ENCODE results near the gene GPR37L1. TPM values are rescaled to one million over a fixed set of nuclear protein-coding genes. Genes with fewer than 3 reads are reported as not detected.

Gene GPR37L1
- total RNA-seq (2012; rRNA removed): not detected in 2 replicates

GRCh38 chr1:202122639-202123335 is at the start of gene GPR37L1:
Gene GPR37L1, plus strand, starts transcription at chr1:202122917. Its CDS starts 47 bp downstream, at chr1:202122964.
- no peaks in the 10 kb centered on the region for H3K4me1 ChIP-seq (ENCODE audit: control insufficient read depth, insufficient read depth, low read length)
- H3K4me2 ChIP-seq (ENCODE audit: low read length): no peak within 1 kb of the TSS
- no peak within 1 kb of the TSS for H3K4me3 ChIP-seq (ENCODE audit: low read length)
- peaks cover 26% of the 10 kb centered on the region for H3K27me3 ChIP-seq (ENCODE audit: control insufficient read depth, insufficient read depth, low read length)
- no peaks in the 10 kb centered on the region for H3K9me3 ChIP-seq (replicated peaks; ENCODE audit: low read length)
- no peaks in the 10 kb centered on the region for H3K36me3 ChIP-seq (ENCODE audit: insufficient read depth, low read length)
- no peak within 1 kb of the TSS for H3K9ac ChIP-seq (ENCODE audit: low read depth, low read length)

- Histone ChIP-seq H3K4me2 (ENCODE audit: low read length) (no peak overlapping the region), H3K36me3 (ENCODE audit: insufficient read depth, low read length) (no peaks in the 10 kb centered on the region), H3K4me3 (ENCODE audit: low read length) (no peak overlapping the region), H3K27me3 (ENCODE audit: control insufficient read depth, insufficient read depth, low read length) (peaks cover 4% of the 10 kb centered on the region), H3K9me3 (replicated peaks; ENCODE audit: low read length) (no peaks in the 10 kb centered on the region), H3K4me1 (ENCODE audit: control insufficient read depth, insufficient read depth, low read length) (peaks cover 16% of the 10 kb centered on the region), H3K9ac (ENCODE audit: low read depth, low read length) (no peak overlapping the region)
Measured at GRCh38 chr1:202073206-202073605, 49.5 kb upstream of the GPR37L1 start.

- H3K36me3 ChIP-seq (ENCODE audit: insufficient read depth, low read length): no peaks in the 10 kb centered on the region
- no peak overlapping the region for H3K9ac ChIP-seq (ENCODE audit: low read depth, low read length)
- no peaks in the 10 kb centered on the region for H3K27me3 ChIP-seq (ENCODE audit: control insufficient read depth, insufficient read depth, low read length)
- H3K4me1 ChIP-seq (ENCODE audit: control insufficient read depth, insufficient read depth, low read length): peaks cover 16% of the 10 kb centered on the region
- no peak overlapping the region for H3K4me2 ChIP-seq (ENCODE audit: low read length)
- H3K9me3 ChIP-seq (replicated peaks; ENCODE audit: low read length): no peaks in the 10 kb centered on the region
- H3K4me3 ChIP-seq (ENCODE audit: low read length): no peak overlapping the region
Measured at GRCh38 chr1:202074985-202075384, 47.7 kb upstream of the GPR37L1 start.

- Histone ChIP-seq H3K36me3 (ENCODE audit: insufficient read depth, low read length) (no peaks in the 10 kb centered on the region), H3K9me3 (replicated peaks; ENCODE audit: low read length) (no peaks in the 10 kb centered on the region), H3K4me1 (ENCODE audit: control insufficient read depth, insufficient read depth, low read length) (peaks cover 16% of the 10 kb centered on the region), H3K4me3 (ENCODE audit: low read length) (no peak overlapping the region), H3K4me2 (ENCODE audit: low read length) (no peak overlapping the region), H3K9ac (ENCODE audit: low read depth, low read length) (no peak overlapping the region), H3K27me3 (ENCODE audit: control insufficient read depth, insufficient read depth, low read length) (no peaks in the 10 kb centered on the region)
Measured at GRCh38 chr1:202075389-202075788, 47.3 kb upstream of the GPR37L1 start.

GRCh38 chr1:202076050-202076511 is 46.6 kb upstream of the GPR37L1 start:
- no peak overlapping the region for H3K4me3 ChIP-seq (ENCODE audit: low read length)
- no peaks in the 10 kb centered on the region for H3K9me3 ChIP-seq (replicated peaks; ENCODE audit: low read length)
- no peak overlapping the region for H3K9ac ChIP-seq (ENCODE audit: low read depth, low read length)
- H3K4me1 ChIP-seq (ENCODE audit: control insufficient read depth, insufficient read depth, low read length): peaks cover 16% of the 10 kb centered on the region
- H3K4me2 ChIP-seq (ENCODE audit: low read length): no peak overlapping the region
- no peaks in the 10 kb centered on the region for H3K27me3 ChIP-seq (ENCODE audit: control insufficient read depth, insufficient read depth, low read length)
- H3K36me3 ChIP-seq (ENCODE audit: insufficient read depth, low read length): no peaks in the 10 kb centered on the region

- no peaks in the 10 kb centered on the region for H3K9me3 ChIP-seq (replicated peaks; ENCODE audit: low read length)
- H3K4me1 ChIP-seq (ENCODE audit: control insufficient read depth, insufficient read depth, low read length): peaks cover 16% of the 10 kb centered on the region
- no peak overlapping the region for H3K4me3 ChIP-seq (ENCODE audit: low read length)
- no peak overlapping the region for H3K4me2 ChIP-seq (ENCODE audit: low read length)
- H3K27me3 ChIP-seq (ENCODE audit: control insufficient read depth, insufficient read depth, low read length): no peaks in the 10 kb centered on the region
- H3K9ac ChIP-seq (ENCODE audit: low read depth, low read length): no peak overlapping the region
- H3K36me3 ChIP-seq (ENCODE audit: insufficient read depth, low read length): no peaks in the 10 kb centered on the region
Measured at GRCh38 chr1:202078241-202078640, 44.5 kb upstream of the GPR37L1 start.

- Histone ChIP-seq H3K36me3 (ENCODE audit: insufficient read depth, low read length) (no peaks in the 10 kb centered on the region), H3K9me3 (replicated peaks; ENCODE audit: low read length) (no peaks in the 10 kb centered on the region), H3K27me3 (ENCODE audit: control insufficient read depth, insufficient read depth, low read length) (peaks cover 16% of the 10 kb centered on the region), H3K4me1 (ENCODE audit: control insufficient read depth, insufficient read depth, low read length) (peaks cover 7% of the 10 kb centered on the region), H3K4me3 (ENCODE audit: low read length) (no peak overlapping the region), H3K4me2 (ENCODE audit: low read length) (no peak overlapping the region), H3K9ac (ENCODE audit: low read depth, low read length) (no peak overlapping the region)
Measured at GRCh38 chr1:202081992-202082391, 40.7 kb upstream of the GPR37L1 start.

GRCh38 chr1:202084791-202085681 is 37.7 kb upstream of the GPR37L1 start:
- no peaks in the 10 kb centered on the region for H3K9me3 ChIP-seq (replicated peaks; ENCODE audit: low read length)
- no peak overlapping the region for H3K4me2 ChIP-seq (ENCODE audit: low read length)
- H3K36me3 ChIP-seq (ENCODE audit: insufficient read depth, low read length): no peaks in the 10 kb centered on the region
- no peak overlapping the region for H3K9ac ChIP-seq (ENCODE audit: low read depth, low read length)
- H3K4me3 ChIP-seq (ENCODE audit: low read length): no peak overlapping the region
- H3K27me3 ChIP-seq (ENCODE audit: control insufficient read depth, insufficient read depth, low read length): peaks cover 31% of the 10 kb centered on the region
- no peaks in the 10 kb centered on the region for H3K4me1 ChIP-seq (ENCODE audit: control insufficient read depth, insufficient read depth, low read length)

GRCh38 chr1:202085682-202086373 is 36.9 kb upstream of the GPR37L1 start:
- no peaks in the 10 kb centered on the region for H3K9me3 ChIP-seq (replicated peaks; ENCODE audit: low read length)
- no peak overlapping the region for H3K9ac ChIP-seq (ENCODE audit: low read depth, low read length)
- no peaks in the 10 kb centered on the region for H3K36me3 ChIP-seq (ENCODE audit: insufficient read depth, low read length)
- H3K27me3 ChIP-seq (ENCODE audit: control insufficient read depth, insufficient read depth, low read length): peaks cover 33% of the 10 kb centered on the region
- no peak overlapping the region for H3K4me2 ChIP-seq (ENCODE audit: low read length)
- no peak overlapping the region for H3K4me3 ChIP-seq (ENCODE audit: low read length)
- H3K4me1 ChIP-seq (ENCODE audit: control insufficient read depth, insufficient read depth, low read length): no peaks in the 10 kb centered on the region

- H3K9ac ChIP-seq (ENCODE audit: low read depth, low read length): no peak overlapping the region
- H3K4me1 ChIP-seq (ENCODE audit: control insufficient read depth, insufficient read depth, low read length): no peaks in the 10 kb centered on the region
- H3K4me3 ChIP-seq (ENCODE audit: low read length): no peak overlapping the region
- H3K36me3 ChIP-seq (ENCODE audit: insufficient read depth, low read length): no peaks in the 10 kb centered on the region
- H3K4me2 ChIP-seq (ENCODE audit: low read length): no peak overlapping the region
- H3K27me3 ChIP-seq (ENCODE audit: control insufficient read depth, insufficient read depth, low read length): peaks cover 42% of the 10 kb centered on the region
- H3K9me3 ChIP-seq (replicated peaks; ENCODE audit: low read length): no peaks in the 10 kb centered on the region
Measured at GRCh38 chr1:202086579-202087350, 36.0 kb upstream of the GPR37L1 start.

GRCh38 chr1:202088206-202088605 is 34.5 kb upstream of the GPR37L1 start:
- H3K9ac ChIP-seq (ENCODE audit: low read depth, low read length): no peak overlapping the region
- H3K4me2 ChIP-seq (ENCODE audit: low read length): no peak overlapping the region
- no peaks in the 10 kb centered on the region for H3K4me1 ChIP-seq (ENCODE audit: control insufficient read depth, insufficient read depth, low read length)
- H3K27me3 ChIP-seq (ENCODE audit: control insufficient read depth, insufficient read depth, low read length): peaks cover 49% of the 10 kb centered on the region
- H3K4me3 ChIP-seq (ENCODE audit: low read length): no peak overlapping the region
- no peaks in the 10 kb centered on the region for H3K36me3 ChIP-seq (ENCODE audit: insufficient read depth, low read length)
- no peaks in the 10 kb centered on the region for H3K9me3 ChIP-seq (replicated peaks; ENCODE audit: low read length)

Data from skeletal muscle satellite cell (primary cell).